GM12878 (cell line): ENCODE measurements around the gene VWA8. TPM values are rescaled to one million over a fixed set of nuclear protein-coding genes. Genes with fewer than 3 reads are reported as not detected.
A peak's percentile ranks its signal among the peaks of the same experiment; 100 is the strongest.

Experiments used
- CTCF ChIP-seq, 3 experiments: IDR thresholded peaks in 2 of 3; conservative IDR thresholded peaks in 1 of 3; 2 replicates each; pipeline ENCODE4 v1.5.1; 2011; ENCODE audit warnings: low read depth in 3 of 3, low read length in 3 of 3, mild to moderate bottlenecking in 3 of 3, control low read depth in 2 of 3, moderate library complexity in 2 of 3, inconsistent platforms in 1 of 3, mixed read lengths in 1 of 3; ENCODE audit not compliant: control insufficient read depth in 2 of 3, insufficient read depth in 1 of 3; ENCODE audit errors: extremely low read depth in 1 of 3
- ELK1 ChIP-seq: IDR thresholded peaks from 2 replicates; pipeline ENCODE4 v1.6.1; 2012; ENCODE audit warnings: low read depth, low read length, improper control_type of control experiment
- FOXK2 ChIP-seq: fragments of 450-650 bp; IDR thresholded peaks from 2 replicates; pipeline ENCODE4 v1.6.1; 2017; ENCODE audit warnings: mild to moderate bottlenecking, moderate library complexity
- GATAD2B ChIP-seq: fragments of 450-650 bp; conservative IDR thresholded peaks from 2 replicates; pipeline ENCODE4 v1.6.1; 2017; ENCODE audit warnings: low read depth, mild to moderate bottlenecking, moderate library complexity
- LARP7 ChIP-seq: fragments of 450-650 bp; IDR thresholded peaks from 2 replicates; pipeline ENCODE4 v1.6.1; 2017; ENCODE audit warnings: mild to moderate bottlenecking
- MTA2 ChIP-seq: fragments of 450-650 bp; IDR thresholded peaks from 2 replicates; pipeline ENCODE4 v1.6.1; 2016; ENCODE audit warnings: low read depth, mild to moderate bottlenecking, moderate library complexity
- MXI1 ChIP-seq: fragments of 150-350 bp; IDR thresholded peaks from 2 replicates; pipeline ENCODE4 v1.6.1; 2011; ENCODE audit warnings: low read depth, mild to moderate bottlenecking, inconsistent platforms, low read length, improper control_type of control experiment
- NR2C2 ChIP-seq: IDR thresholded peaks from 2 replicates; pipeline ENCODE4 v1.6.1; 2011; ENCODE audit warnings: borderline replicate concordance, low read depth; ENCODE audit not compliant: control insufficient read depth, insufficient read length
- PAX5 ChIP-seq: IDR thresholded peaks from 2 replicates; pipeline ENCODE4 v1.6.1; 2011; ENCODE audit warnings: low read depth, low read length, borderline replicate concordance
- PAX8 ChIP-seq: fragments of 450-650 bp; IDR thresholded peaks from 2 replicates; pipeline ENCODE4 v1.6.1; 2017; ENCODE audit warnings: mild to moderate bottlenecking, moderate library complexity
- PRDM15 ChIP-seq: fragments of 450-650 bp; formaldehyde crosslinking; IDR thresholded peaks from 2 replicates; pipeline ENCODE4 v1.4.0; 2020; ENCODE audit warnings: mild to moderate bottlenecking, moderate library complexity
- RBBP5 ChIP-seq: fragments of 200-600 bp; sonication (generic); conservative IDR thresholded peaks from 2 replicates; pipeline ENCODE4 v1.6.1; 2016
- RELA ChIP-seq: fragments of 450-650 bp; IDR thresholded peaks from 2 replicates; pipeline ENCODE4 v1.8.0; 2014; ENCODE audit warnings: borderline replicate concordance; ENCODE audit not compliant: partially characterized antibody
- RUNX3 ChIP-seq: IDR thresholded peaks from 2 replicates; pipeline ENCODE4 v1.6.1; 2012; ENCODE audit warnings: low read length, inconsistent platforms
- SKIL ChIP-seq: fragments of 450-650 bp; IDR thresholded peaks from 2 replicates; pipeline ENCODE4 v1.6.1; 2017; ENCODE audit warnings: mild to moderate bottlenecking, low read depth, inconsistent platforms; ENCODE audit not compliant: poor library complexity, severe bottlenecking
- SPI1 ChIP-seq: IDR thresholded peaks from 2 replicates; pipeline ENCODE4 v1.6.1; 2011; ENCODE audit warnings: low read depth, mild to moderate bottlenecking, low read length, moderate library complexity, borderline replicate concordance; ENCODE audit not compliant: insufficient read depth
- STAT3 ChIP-seq: IDR thresholded peaks from 2 replicates; pipeline ENCODE4 v1.6.1; 2011; ENCODE audit warnings: low read depth, low read length, improper control_type of control experiment
- ZBED1 ChIP-seq: IDR thresholded peaks from 2 replicates; pipeline ENCODE4 v1.6.1; 2016; ENCODE audit warnings: borderline replicate concordance
- polyA plus RNA-seq, 11 experiments: library from polyadenylated mRNA; depleted of rRNA in 4 of 11; unstranded in 6 of 11; stranded (reverse) in 5 of 11; fragments of >200 nt; fragmentation: Nextera tagmentation in 4 of 11; fragmentation: Illumina TruSeq in 1 of 11; extraction: Ambion mirVana in 4 of 11; extraction: Trizol in 1 of 11; gene quantifications; 1 replicate in 1 of 11; 2 replicates in 10 of 11; pipeline versions ENCODE4 v1.2.1 to v1.2.3, GENCODE V29; 2011 to 2016; ENCODE audit warnings: inconsistent platforms in 2 of 11, missing spikeins in 2 of 11, low read depth in 1 of 11
- total RNA-seq, 4 experiments: library from RNA; depleted of rRNA in 3 of 4; stranded (reverse); fragments of >200 nt in 3 of 4; fragmentation: Illumina TruSeq in 1 of 4; extraction: Trizol in 1 of 4; gene quantifications; 2 replicates each; pipeline versions ENCODE4 v1.2.1 to v1.2.3, GENCODE V29; 2013 to 2021
- TF ChIP-seq, protein P1 (sequence below): IDR thresholded peaks from 2 replicates; pipeline ENCODE4 v1.6.1; 2012; ENCODE audit warnings: low read length, inconsistent platforms

VWA8 gene
- total and polyA plus RNA-seq, 10 of the 15 experiments (the other 5 are each of a cell fraction or from before 2014, with no cell fraction given): 3.0 to 21.8 (median 13.5) TPM

- TF ChIP-seq, protein P1, sequence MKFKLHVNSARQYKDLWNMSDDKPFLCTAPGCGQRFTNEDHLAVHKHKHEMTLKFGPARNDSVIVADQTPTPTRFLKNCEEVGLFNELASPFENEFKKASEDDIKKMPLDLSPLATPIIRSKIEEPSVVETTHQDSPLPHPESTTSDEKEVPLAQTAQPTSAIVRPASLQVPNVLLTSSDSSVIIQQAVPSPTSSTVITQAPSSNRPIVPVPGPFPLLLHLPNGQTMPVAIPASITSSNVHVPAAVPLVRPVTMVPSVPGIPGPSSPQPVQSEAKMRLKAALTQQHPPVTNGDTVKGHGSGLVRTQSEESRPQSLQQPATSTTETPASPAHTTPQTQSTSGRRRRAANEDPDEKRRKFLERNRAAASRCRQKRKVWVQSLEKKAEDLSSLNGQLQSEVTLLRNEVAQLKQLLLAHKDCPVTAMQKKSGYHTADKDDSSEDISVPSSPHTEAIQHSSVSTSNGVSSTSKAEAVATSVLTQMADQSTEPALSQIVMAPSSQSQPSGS: peak; percentile 100
- TF ChIP-seq MXI1 (peak; percentile 60; the same call in 1 of the 2 replicates), PRDM15 (no peak), LARP7 (no peak), SPI1 (no peak), STAT3 (peak; percentile 99), SKIL (peak; percentile 97), ELK1 (no peak), MTA2 (peak; percentile 96), ZBED1 (peak; percentile 90; the same call in 1 of the 2 replicates), NR2C2 (no peak), RELA (peak; percentile 41), PAX8 (no peak), RBBP5 (0 out of 2 replicates have a peak, but pooled peaks have one; percentile 41), GATAD2B (0 out of 2 replicates have a peak, but pooled peaks have one; percentile 34), RUNX3 (peak; percentile 100), FOXK2 (no peak), CTCF (IDR thresholded peaks at IDR 0.05 in 2 of 3, conservative IDR thresholded peaks at IDR 0.05 in 1 of 3; ENCODE audit: control insufficient read depth in 2 of 3, extremely low read depth in 1 of 3, insufficient read depth in 1 of 3, low read depth in 3 of 3, low read length in 3 of 3) (no peak), PAX5 (peak; percentile 68; the same call in 1 of the 2 replicates)
Measured at GRCh38 chr13:41916173-41916954, 44.5 kb downstream of the VWA8 start (continued).
